ENCODE data around the gene HMCN2.

DNA sequence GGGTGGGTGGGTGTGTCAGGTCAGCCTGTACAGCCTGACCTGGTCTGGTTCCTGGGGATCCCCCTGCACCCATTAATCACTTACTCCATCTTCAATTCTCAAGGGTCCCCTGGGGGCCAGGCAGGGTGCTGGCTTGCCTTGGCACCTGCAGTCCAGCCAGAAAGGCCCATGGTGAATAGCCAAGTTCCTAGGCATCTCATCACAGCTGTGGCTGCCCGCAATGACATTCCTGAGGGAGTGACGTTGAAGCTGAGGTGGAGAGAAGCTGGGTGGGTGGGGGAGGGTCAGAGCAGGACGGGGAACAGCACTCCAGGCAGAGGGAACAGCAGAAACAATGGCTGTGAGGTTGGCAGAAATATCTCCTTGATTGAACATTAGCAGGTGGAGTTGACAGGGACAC, 10.6 kb downstream of the HMCN2 start:
- TF ChIP-seq, protein P1, sequence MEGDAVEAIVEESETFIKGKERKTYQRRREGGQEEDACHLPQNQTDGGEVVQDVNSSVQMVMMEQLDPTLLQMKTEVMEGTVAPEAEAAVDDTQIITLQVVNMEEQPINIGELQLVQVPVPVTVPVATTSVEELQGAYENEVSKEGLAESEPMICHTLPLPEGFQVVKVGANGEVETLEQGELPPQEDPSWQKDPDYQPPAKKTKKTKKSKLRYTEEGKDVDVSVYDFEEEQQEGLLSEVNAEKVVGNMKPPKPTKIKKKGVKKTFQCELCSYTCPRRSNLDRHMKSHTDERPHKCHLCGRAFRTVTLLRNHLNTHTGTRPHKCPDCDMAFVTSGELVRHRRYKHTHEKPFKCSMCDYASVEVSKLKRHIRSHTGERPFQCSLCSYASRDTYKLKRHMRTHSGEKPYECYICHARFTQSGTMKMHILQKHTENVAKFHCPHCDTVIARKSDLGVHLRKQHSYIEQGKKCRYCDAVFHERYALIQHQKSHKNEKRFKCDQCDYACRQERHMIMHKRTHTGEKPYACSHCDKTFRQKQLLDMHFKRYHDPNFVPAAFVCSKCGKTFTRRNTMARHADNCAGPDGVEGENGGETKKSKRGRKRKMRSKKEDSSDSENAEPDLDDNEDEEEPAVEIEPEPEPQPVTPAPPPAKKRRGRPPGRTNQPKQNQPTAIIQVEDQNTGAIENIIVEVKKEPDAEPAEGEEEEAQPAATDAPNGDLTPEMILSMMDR (conservative IDR thresholded peaks at IDR 0.05) = no peak
- no peak for TF ChIP-seq ZFX (IDR thresholded peaks at IDR 0.05)
